HG03196 (cell line): Measurements from ENCODE around the gene FBXO46.
A peak's percentile ranks its signal among the peaks of the same experiment; 100 is the strongest.
"Not testable (repeated sequence)": the region's sequence is repeated elsewhere in the genome, so short reads cannot be mapped to it uniquely, and the experiment has no call there.

Experiments used
- ATAC-seq: cut with Tn5 transposase; IDR thresholded peaks from one replicate; pipeline ENCODE4 v1.9.1; 2021; ENCODE audit not compliant: unreplicated experiment

Gene FBXO46

GRCh38 chr19:45733160-45733810, 2.6 kb upstream of the FBXO46 start, which contains the start of gene MEIOSIN:
Gene MEIOSIN (plus strand): TSS chr19:45733439. CDS start chr19:45735377, 1,938 bp downstream.
- ATAC-seq = no peak

DNA sequence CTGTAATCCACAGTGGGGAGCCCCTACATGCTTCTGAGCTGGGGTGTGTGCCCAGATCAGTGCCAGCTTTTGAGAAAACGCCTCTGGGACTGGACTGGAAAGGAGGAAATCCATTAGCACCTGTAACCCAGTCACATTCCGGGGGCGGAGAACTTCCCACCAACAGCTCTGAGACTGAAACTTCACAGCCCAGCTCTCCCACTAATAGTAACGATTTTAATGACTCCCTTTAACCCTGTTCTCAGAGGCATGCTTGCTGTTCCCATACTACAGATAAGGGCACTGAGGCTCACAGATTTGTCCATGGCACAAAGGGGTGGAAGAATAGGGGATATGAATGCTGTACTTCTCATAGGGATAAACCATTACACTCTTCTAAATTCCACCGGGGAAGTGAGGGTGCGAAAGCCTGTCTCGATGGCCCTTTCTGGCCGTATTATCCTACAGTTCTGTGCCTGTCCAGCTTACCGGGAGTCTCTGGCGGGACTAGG, 851 bp downstream of the FBXO46 start:
- ATAC-seq = no peak

DNA sequence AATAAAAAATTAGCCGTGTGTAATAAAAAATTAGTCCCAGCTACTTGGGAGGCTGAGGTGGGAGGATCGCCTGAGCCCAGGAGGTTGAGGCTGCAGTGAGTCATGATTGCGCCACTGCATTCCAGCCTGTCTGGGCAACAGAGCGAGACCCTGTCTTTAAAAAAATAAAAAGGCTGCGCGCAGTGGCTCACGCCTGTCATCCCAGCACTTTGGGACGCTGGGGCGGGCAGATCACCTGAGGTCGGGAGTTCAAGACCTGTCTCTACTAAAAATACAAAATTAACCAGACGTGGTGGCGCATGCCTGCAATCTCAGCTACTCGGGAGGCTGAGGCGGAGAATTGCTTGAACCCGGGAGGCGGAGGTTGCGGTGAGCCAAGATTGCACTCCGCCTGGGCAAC, 2.0 kb downstream of the FBXO46 start:
- not testable (repeated sequence) for ATAC-seq

- not testable (repeated sequence) for ATAC-seq
Measured at GRCh38 chr19:45720065-45720464, 10.6 kb downstream of the FBXO46 start.

- no peak for ATAC-seq
Measured at GRCh38 chr19:45717983-45718650, 12.6 kb downstream of the FBXO46 start.

GRCh38 chr19:45717131-45717982, 13.3 kb downstream of the FBXO46 start:
- ATAC-seq = peak; percentile 93

DNA sequence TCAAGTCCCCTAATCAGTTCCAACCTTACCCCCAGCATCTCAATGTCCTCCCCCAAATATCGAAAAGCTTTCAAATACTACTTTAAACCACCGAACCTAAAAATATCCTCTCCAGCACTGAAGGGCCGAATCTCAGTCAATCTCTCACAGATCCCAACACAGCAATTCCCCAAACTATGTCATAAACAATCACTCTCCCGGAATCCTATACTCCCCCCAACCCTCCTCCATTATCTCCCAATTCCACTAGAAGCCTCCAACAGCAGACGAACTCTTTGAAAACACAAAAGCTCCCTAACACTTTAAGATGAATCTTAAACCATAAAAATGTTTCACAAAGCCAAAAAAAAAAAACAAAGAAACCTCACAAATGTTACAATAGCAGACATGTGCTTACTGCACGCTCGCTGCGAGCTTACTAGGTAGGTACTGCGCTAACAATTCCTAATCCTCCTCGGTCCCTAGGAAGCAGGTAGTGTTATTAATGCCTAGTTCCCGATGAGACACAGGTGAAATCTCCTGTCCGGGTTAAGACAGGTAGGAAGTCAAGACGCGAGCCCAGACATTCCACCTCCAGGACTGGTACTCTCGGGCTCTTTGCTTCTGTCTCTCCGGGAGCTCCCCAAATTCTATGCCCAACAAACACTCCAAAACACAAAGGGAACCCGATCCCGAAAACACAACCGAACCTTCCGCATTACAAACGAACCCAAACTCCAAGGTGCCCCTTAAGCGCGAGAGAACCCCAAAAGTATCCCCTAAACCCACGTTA, 14.2 kb downstream of the FBXO46 start:
- ATAC-seq = no peak

DNA sequence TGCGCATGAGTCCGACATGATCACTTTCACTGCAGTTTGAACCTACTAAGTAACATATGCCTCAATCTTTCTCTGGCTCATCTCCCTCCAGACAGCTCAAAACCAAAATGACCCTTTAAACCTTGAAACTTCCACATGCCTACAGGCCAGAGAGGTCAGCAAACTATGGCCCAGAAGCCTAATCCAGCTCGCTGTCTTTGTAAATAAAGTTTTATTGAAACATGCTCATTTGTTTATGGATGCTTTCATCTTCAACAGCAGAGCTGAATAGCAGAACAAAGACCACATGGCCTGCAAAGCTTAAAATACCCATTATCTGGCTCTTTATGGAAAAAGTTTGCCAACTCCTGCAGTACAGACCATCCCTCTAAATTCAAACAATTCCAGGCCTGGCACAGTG, 15.6 kb downstream of the FBXO46 start:
- no peak for ATAC-seq

- no peak for ATAC-seq
Measured at GRCh38 chr19:45713141-45713540, 17.6 kb downstream of the FBXO46 start.

- no peak for ATAC-seq
Measured at GRCh38 chr19:45712699-45713067, 18.0 kb downstream of the FBXO46 start.

DNA sequence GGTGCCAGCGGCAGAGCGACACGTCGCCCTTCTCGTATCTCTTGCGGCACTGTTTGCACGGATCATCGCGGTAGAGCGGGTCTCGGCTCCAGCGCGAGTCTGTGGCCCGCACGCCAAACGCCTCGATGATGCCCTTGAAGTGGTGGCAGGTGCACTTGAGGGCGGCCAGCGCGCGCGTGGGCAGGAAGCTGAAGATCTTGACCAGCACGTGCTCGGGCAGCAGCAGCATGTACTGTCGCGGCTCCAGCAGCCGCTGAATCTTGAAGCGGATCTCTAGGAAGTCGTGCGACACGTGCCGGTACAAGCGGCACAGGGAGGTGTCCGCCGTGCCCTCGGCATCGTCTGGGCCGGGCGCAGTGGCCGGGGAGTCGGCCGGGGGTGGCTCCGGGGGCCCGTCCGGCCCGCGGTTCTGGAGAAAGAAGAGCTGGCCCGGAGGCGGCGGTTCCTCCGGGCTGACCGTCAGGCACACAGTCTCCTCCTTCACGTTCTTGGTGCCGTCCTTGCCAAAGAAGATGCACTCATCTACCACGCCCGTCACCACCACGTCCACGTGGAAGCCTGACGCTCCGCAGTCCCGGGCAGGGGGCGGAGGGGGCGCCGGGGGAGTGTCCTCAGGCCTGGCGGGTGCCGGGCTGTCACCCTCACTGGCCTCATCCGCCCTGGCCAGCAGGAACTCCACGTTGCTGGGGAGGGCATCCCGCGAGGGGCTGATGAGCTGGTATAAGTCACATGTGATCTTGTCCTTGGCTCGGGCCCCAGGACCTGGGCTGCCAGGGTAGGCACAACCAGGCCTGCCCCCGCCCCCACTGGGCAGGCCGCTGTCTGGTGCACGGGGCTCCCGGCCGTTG, 18.6 kb downstream of the FBXO46 start:
- no peak for ATAC-seq

DNA sequence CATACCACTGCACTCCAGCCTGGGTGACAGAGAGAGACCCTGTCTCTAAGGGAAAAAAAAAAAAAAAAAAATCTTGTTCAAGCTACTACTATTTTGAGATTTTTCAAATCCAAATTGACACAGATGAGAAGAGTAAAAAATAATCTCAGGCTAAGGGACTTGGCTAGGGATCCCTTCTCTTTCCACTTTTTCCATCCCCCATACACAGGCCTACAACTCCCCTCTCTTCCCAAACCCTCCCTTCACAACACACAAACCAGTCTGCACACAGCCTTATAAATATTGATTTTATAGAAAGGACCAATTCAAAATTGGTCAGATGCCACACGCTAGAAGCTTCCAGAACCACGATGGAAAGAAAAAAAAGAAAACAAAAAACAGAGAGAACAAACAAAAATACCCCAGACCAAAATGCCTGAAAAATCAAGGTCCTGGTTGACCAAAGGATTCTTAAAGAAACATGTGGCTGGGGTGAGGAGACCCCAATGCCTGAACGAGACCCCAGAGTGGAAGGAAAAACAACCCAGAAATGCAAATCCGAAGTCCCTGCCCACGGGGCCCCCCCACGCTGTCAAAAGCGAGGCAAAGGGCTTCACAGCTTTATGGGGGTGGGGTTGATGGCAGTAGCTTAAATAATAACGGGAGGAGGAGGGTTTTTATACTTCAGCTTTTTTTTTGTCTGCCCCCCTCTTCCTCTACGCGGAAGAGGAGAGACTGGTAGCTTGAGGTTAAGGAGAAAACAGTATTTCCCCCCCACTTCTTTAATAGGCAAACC, 20.2 kb downstream of the FBXO46 start:
- no peak for ATAC-seq

GRCh38 chr19:45705710-45706415, 24.8 kb downstream of the FBXO46 start:
- ATAC-seq = no peak

DNA sequence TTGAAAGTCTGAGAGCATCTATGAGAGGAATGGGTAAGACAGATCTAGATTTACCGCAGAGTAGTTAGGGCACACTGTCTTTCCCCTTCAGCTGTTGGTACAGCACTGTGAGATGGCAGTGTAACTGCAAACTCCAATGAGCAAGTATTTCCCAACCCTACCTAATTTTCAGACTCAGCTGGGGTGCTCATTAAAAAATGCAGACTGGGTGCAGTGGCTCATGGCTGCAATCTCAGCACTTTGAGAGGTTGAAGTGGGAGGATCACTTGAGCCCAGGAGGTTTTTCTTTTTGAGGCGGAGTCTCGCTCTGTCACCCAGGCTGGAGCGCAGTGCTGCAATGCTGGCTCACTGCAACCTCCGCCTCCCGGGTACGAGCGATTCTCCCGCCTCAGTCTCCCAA, 25.6 kb downstream of the FBXO46 start:
- no peak for ATAC-seq

- ATAC-seq = no peak
Measured at GRCh38 chr19:45701676-45702075, 29.0 kb downstream of the FBXO46 start.

- no peak for ATAC-seq
Measured at GRCh38 chr19:45693106-45693788, 37.4 kb downstream of the FBXO46 start.

- peak; percentile 90 for ATAC-seq
Measured at GRCh38 chr19:45692187-45693105, 38.2 kb downstream of the FBXO46 start, which contains the start of gene QPCTL. Gene QPCTL (plus strand): TSS chr19:45692666. CDS start chr19:45692704, 38 bp downstream.
